IPS-15b (cell line): ENCODE data around the gene PRR5.

Source experiments
- H3K27me3 ChIP-seq: one replicate; pipeline ENCODE4 v1.6.1; 2013; ENCODE audit warnings: low read length; ENCODE audit not compliant: control insufficient read depth, insufficient read depth
- H3K36me3 ChIP-seq: one replicate; pipeline ENCODE4 v1.6.1; 2013; ENCODE audit warnings: low read length; ENCODE audit not compliant: control insufficient read depth, insufficient read depth
- H3K4me1 ChIP-seq: one replicate; pipeline ENCODE4 v1.6.1; 2013; ENCODE audit warnings: mild to moderate bottlenecking, low read length; ENCODE audit not compliant: control insufficient read depth, insufficient read depth
- H3K4me3 ChIP-seq: one replicate; pipeline ENCODE4 v1.5.1; 2013; ENCODE audit warnings: low read depth, low read length
- H3K9ac ChIP-seq: one replicate; pipeline ENCODE4 v1.6.1; 2013; ENCODE audit warnings: low read depth, mild to moderate bottlenecking, low read length
- H3K9me3 ChIP-seq: one replicate; pipeline ENCODE4 v1.6.1; 2013; ENCODE audit warnings: mild to moderate bottlenecking, low read length; ENCODE audit not compliant: control insufficient read depth, insufficient read depth

Gene PRR5

GRCh38 chr22:44686873-44687600, 15.0 kb upstream of the PRR5 start:
- peaks cover 4% of the 10 kb centered on the region for H3K4me1 ChIP-seq

GRCh38 chr22:44689173-44689572, 12.8 kb upstream of the PRR5 start:
- Histone ChIP-seq H3K9me3 (no peaks in the 10 kb centered on the region), H3K4me1 (peaks cover 4% of the 10 kb centered on the region), H3K9ac (no peak overlapping the region), H3K36me3 (no peaks in the 10 kb centered on the region), H3K27me3 (no peaks in the 10 kb centered on the region), H3K4me3 (no peak overlapping the region)

More at GRCh38 chr22:44686873-44687600, 15.0 kb upstream of the PRR5 start:
- Histone ChIP-seq H3K9me3 (no peaks in the 10 kb centered on the region), H3K27me3 (no peaks in the 10 kb centered on the region), H3K9ac (no peak overlapping the region), H3K4me3 (no peak overlapping the region), H3K36me3 (no peaks in the 10 kb centered on the region)

- no peaks in the 10 kb centered on the region for H3K9me3 ChIP-seq
- H3K27me3 ChIP-seq: no peaks in the 10 kb centered on the region
- H3K9ac ChIP-seq: no peak overlapping the region
- peaks cover 2% of the 10 kb centered on the region for H3K4me1 ChIP-seq
- H3K4me3 ChIP-seq: no peak overlapping the region
- H3K36me3 ChIP-seq: no peaks in the 10 kb centered on the region
Observed at GRCh38 chr22:44689915-44690524, 12.0 kb upstream of the PRR5 start.

- H3K4me1 ChIP-seq: no peaks in the 10 kb centered on the region
Observed at GRCh38 chr22:44691796-44692661, 10.0 kb upstream of the PRR5 start.

GRCh38 chr22:44692662-44693007, 9.4 kb upstream of the PRR5 start:
- Histone ChIP-seq H3K9me3 (no peaks in the 10 kb centered on the region), H3K36me3 (no peaks in the 10 kb centered on the region), H3K4me1 (no peaks in the 10 kb centered on the region), H3K4me3 (no peak overlapping the region), H3K27me3 (no peaks in the 10 kb centered on the region), H3K9ac (no peak overlapping the region)

More at GRCh38 chr22:44691796-44692661, 10.0 kb upstream of the PRR5 start:
- H3K27me3 ChIP-seq: no peaks in the 10 kb centered on the region
- H3K4me3 ChIP-seq: no peak overlapping the region
- no peaks in the 10 kb centered on the region for H3K9me3 ChIP-seq
- no peaks in the 10 kb centered on the region for H3K36me3 ChIP-seq
- no peak overlapping the region for H3K9ac ChIP-seq

- no peak overlapping the region for H3K4me3 ChIP-seq
- H3K36me3 ChIP-seq: no peaks in the 10 kb centered on the region
- H3K27me3 ChIP-seq: no peaks in the 10 kb centered on the region
- H3K9me3 ChIP-seq: no peaks in the 10 kb centered on the region
- no peak overlapping the region for H3K9ac ChIP-seq
- no peaks in the 10 kb centered on the region for H3K4me1 ChIP-seq
Observed at GRCh38 chr22:44693145-44693544, 8.9 kb upstream of the PRR5 start.

GRCh38 chr22:44693756-44694155, 8.2 kb upstream of the PRR5 start:
- no peaks in the 10 kb centered on the region for H3K4me1 ChIP-seq
- no peak overlapping the region for H3K4me3 ChIP-seq
- H3K36me3 ChIP-seq: no peaks in the 10 kb centered on the region
- no peaks in the 10 kb centered on the region for H3K27me3 ChIP-seq
- no peaks in the 10 kb centered on the region for H3K9me3 ChIP-seq
- H3K9ac ChIP-seq: no peak overlapping the region

GRCh38 chr22:44697423-44698141, 4.4 kb upstream of the PRR5 start:
- Histone ChIP-seq H3K4me1 (peaks cover 2% of the 10 kb centered on the region), H3K36me3 (no peaks in the 10 kb centered on the region), H3K9me3 (no peaks in the 10 kb centered on the region), H3K9ac (no peak overlapping the region), H3K27me3 (peaks cover 7% of the 10 kb centered on the region), H3K4me3 (no peak overlapping the region)

- Histone ChIP-seq H3K4me1 (peaks cover 7% of the 10 kb centered on the region), H3K27me3 (peaks cover 12% of the 10 kb centered on the region), H3K9ac (no peak overlapping the region), H3K4me3 (no peak overlapping the region), H3K9me3 (no peaks in the 10 kb centered on the region), H3K36me3 (no peaks in the 10 kb centered on the region)
Observed at GRCh38 chr22:44698531-44699421, 3.2 kb upstream of the PRR5 start.

- Histone ChIP-seq H3K9ac (no peak overlapping the region), H3K36me3 (no peaks in the 10 kb centered on the region), H3K9me3 (no peaks in the 10 kb centered on the region), H3K27me3 (peaks cover 12% of the 10 kb centered on the region), H3K4me3 (no peak overlapping the region), H3K4me1 (peaks cover 7% of the 10 kb centered on the region)
Observed at GRCh38 chr22:44700456-44700855, 1.5 kb upstream of the PRR5 start.
